GM21717 (cell line): ENCODE data around the gene NBEA.

ENCODE experiments used
- ATAC-seq: cut with Tn5 transposase; IDR thresholded peaks from one replicate; pipeline ENCODE4 v1.9.1; 2021; ENCODE audit warnings: mild to moderate bottlenecking, moderate library complexity; ENCODE audit not compliant: unreplicated experiment

The NBEA gene

DNA sequence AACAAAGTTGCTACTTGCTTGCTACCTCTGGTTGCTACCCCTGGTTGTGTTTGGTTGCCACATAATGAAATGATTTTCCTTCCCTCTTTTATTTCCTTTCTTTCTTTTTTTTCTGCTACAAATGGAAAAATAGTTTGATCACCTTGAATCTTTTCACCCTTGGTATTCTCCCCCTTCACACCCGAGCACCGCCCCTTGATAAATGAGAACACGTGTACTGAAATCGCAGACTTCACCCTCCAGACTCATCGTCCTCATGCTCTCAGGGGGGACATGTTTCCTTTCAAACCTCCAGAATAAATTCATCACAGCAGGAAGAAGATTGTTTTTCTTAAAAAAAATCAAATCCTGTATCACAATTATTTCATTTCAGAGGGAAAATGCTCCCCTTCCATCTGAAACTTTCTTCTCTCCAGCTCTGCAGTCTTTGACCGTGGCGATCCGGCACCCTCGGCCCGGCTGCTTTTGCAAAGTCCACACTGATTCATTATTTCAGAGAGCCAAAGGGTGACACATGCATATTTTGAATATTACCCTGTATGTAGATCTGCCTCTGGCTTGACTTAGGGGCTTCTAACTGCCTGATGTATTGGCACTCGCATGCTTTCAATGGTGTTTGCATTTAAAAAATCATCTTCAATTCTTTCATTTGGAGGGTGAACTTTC is 757.0 kb downstream of the NBEA start:
- no peak for ATAC-seq

- no peak for ATAC-seq
These were observed 757.9 kb downstream of the NBEA start for GRCh38 chr13:35699825-35700510.

DNA sequence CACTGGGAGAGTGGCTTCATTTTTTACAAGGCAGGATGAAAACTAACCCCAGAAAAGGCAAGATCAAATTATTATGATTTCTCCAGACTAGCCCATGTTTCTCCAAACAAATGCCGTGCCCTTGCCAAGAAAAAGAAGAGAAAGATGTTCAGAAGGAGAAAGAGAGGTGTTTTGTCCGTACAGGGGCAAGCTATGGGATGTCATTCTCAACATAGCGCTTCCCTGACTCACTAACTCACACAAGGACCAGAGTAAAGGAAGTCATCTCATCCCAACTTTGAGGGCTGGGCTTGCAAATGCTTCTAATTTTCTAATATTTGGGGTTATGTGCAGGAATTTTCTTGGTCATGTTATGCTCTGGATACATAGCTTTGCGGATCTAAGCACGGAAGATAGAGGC is 758.6 kb downstream of the NBEA start:
- no peak for ATAC-seq

DNA sequence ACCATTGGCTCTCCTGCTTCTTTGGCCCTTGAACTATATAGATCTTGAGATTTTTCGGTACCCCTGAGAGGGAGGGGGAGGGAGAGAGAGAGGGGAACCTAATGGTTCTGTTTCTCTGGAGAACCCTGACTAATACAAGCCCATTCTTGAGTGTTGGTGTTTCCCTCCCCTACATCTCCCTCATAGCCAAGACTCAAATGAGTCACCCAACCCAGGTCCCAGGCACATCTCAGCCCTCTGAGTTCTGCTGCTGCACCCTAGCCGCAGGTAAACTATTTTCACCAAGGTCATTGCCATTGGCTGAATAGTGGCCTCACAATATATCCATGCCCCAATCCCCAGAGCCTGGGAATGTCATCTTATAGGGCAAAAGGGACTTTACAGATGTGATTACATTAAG is 760.2 kb downstream of the NBEA start:
- ATAC-seq = no peak

DNA sequence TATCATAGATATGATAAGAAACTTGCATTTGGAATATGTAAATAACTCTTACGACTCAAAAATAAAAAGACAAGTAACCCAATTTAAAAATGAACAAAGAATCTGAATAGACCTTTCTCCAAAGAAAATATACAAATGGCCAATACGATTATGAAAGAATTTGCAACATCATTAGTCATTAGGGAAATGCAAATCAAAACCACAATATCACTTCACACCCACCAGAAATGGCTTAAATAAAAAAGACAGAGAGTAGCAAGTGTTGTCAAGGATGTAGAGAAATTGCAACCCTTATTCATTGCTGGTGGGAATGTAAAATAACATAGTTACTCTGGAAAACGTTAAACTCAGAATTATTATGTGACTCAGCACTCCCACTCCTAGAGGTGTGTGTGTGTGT is 761.0 kb downstream of the NBEA start:
- no peak for ATAC-seq

- no peak for ATAC-seq
These were observed 762.3 kb downstream of the NBEA start for GRCh38 chr13:35704331-35704730.

DNA sequence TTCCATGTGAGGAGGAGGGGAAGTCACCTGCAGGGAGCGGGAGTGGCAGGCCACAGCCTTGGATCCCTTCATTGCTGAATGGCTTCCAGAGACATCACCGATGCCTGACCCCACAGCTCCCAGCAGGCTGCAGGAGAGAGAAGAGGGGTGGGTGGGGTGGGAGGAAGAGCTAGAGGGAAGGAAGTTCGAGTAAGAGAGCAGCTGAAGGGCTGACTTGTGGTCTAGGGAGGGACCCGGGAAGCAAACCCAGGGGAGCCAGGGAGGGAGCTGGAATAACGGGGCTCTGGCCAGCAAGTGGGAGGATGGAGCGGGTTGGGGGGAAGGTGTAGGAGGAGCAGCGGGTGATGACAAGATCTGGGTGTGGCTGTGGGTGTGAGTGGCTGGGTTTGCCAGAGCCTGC is 764.2 kb downstream of the NBEA start:
- ATAC-seq = no peak

- no peak for ATAC-seq
These were observed 764.7 kb downstream of the NBEA start for GRCh38 chr13:35706721-35707120.

DNA sequence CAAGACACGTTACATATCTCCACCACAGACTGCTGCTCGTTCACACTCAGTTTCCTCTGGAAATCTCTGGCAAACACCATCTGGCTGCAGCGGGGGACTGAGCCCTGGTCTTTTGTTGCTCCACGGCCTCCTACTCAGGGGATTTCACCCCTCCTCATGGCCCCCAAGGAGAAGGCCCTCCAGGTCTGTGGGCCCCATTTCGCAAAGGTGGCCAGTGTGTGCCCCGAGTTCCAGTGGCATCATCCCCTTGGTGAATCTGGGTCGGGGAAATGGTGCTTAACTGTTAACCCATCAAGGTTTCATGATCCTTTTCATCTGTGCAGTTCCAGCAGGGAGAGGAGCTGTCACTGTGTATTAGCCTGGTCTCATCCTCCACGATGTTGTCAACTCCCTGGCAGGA is 769.8 kb downstream of the NBEA start:
- no peak for ATAC-seq

- no peak for ATAC-seq
These were observed 771.1 kb downstream of the NBEA start for GRCh38 chr13:35712907-35713761.

DNA sequence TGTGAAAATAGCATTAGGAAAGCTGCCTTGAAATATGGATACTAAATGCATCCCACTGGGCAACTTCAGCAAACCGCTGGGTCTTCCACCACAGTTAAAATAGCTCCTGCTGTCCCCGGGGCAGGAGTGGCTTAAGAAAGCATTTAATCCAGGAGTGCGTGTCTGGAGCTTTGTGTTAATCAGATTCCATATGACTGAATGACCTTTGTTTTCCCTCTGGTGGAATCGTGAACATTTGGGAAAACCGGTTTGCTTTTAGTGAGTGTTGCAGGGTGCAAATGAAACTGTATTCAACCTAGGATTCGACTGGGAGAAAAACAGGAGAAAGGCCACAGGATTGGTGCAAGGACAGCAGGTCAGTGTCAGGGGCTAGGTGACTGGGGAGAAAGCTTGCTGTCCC is 772.1 kb downstream of the NBEA start:
- ATAC-seq = no peak

DNA sequence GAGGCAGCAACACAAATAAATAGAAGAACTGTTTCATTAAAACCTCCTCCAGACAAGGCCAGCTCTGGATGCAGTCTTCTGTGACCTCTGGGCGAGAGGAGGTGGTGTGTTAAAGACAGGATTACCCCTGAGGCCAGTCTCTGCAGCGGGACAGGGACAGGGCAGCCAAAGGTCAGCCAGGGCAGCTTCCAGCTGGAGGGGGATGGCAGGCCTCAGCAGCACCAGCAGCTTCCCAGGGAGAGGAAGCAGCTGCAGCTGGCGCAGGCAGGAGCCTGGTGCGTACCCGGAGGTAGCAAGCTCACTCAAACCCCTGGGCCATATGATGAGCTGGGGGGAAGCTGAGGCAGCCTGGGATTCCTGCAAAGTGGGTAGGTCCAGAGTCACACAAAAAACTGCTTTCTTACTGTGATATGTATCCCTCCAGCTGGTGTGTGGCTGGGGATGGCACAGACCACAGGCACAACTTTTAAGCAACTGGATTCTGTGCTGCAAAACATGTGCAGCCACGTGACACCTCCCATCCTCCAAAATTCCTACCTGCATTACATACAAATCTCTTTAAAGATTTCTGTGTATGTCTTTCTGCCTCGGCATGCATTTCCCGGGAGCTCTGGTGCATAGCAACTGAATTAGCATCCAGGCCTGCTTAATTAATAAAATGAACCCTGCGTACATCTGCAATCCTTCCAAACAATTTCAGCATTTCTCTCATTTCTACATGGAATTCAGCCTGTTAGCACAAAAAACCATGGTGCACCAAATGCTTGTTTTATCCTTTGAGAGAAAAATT is 772.7 kb downstream of the NBEA start:
- no peak for ATAC-seq

GRCh38 chr13:35716186-35716585 is 774.1 kb downstream of the NBEA start:
- no peak for ATAC-seq

GRCh38 chr13:35716729-35717128 is 774.7 kb downstream of the NBEA start:
- ATAC-seq = no peak

DNA sequence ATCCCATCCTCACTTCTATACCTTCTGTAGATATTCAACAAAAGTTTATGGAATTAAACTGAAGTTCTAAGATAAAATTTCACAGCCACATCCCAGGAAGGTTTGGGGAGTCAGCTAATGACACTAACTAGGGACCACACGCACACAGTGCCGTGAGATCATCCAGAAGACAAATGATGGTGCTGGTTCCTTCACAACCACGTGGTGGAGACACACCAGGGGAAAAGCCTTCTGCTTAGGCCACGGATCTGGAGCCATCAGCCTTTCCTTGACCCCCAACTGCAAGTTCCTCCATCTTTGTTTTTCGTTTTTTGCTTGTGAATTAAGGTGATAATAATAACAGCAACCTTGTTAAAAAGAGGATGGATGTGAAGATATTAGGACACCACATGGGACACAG is 776.0 kb downstream of the NBEA start:
- no peak for ATAC-seq

GRCh38 chr13:35720290-35720689 is 778.2 kb downstream of the NBEA start:
- no peak for ATAC-seq

DNA sequence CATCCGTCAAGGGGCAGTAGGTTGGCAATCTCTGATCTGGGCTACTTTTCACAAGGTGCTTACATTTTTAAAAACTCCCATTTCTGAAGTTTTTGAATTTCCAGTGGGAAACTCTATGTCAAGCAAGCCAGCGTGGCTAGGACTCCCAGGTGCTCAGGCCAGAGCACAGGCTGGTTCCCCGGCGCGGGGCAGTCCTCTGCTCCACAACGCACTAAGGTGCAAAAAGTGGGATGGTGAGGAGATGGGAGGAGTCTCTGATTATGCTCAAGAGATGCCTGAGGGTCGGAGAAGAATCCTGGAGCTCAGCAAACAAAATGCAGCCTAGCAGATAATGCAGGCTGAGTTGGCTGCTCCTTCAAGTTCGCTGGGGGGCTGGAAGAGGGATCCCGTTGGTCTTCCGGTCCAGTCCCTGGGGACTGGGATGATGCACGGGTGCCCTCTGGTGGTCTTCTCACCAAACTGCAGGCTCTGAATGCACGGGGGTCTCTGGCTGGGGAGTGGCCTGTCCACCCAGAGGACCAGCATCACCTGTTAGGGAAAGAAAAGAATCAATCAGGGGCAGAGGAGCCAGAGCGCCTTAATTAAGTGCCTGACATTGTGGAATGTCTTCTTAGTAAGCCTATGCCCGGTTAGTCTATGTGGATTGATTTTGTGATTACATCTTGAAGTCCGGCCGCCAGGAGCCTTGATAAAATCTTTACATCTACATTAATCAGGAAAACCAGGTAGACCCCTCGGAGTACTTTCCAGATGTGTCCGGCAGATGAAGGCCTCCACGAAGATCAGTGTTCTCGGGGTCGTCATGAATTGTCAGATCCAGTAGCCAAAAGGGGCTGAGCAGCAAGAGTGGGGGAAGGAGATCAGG is 778.9 kb downstream of the NBEA start:
- ATAC-seq = peak; percentile 70
